Stimulated activated CD4-positive, alpha-beta T cell treated with anti-CD3 and anti-CD28 coated beads, Interleukin-15, amount 100 ng/mL, for 48 hours (primary cell): ENCODE data around the gene SLC25A13.
A peak's percentile ranks its signal among the peaks of the same experiment; 100 is the strongest.
"Not testable (repeated sequence)": the region's sequence is repeated elsewhere in the genome, so short reads cannot be mapped to it uniquely, and the experiment has no call there.

Experiments used
- DNase-seq, 2 donors: peaks; one replicate each; pipeline ENCODE4 v3.0.0-alpha.2; 2020; ENCODE audit warnings: low read depth in 2 of 2

SLC25A13 gene

GRCh38 chr7:96321658-96322372, at the start of gene SLC25A13:
Gene SLC25A13, minus strand, starts transcription at chr7:96322098. Its CDS starts 142 bp downstream, at chr7:96321956.
- peak; percentile 37 to 55 for DNase-seq

- not testable (repeated sequence) for DNase-seq
Measured at GRCh38 chr7:96365916-96366315, 44.0 kb upstream of the SLC25A13 start.

- DNase-seq, result no peak
Measured at GRCh38 chr7:96361116-96361857, 39.4 kb upstream of the SLC25A13 start.

GRCh38 chr7:96359876-96360275, 38.0 kb upstream of the SLC25A13 start:
- DNase-seq, result no peak

- DNase-seq, result not testable (repeated sequence)
Measured at GRCh38 chr7:96358236-96358971, 36.5 kb upstream of the SLC25A13 start.

GRCh38 chr7:96355990-96356506, 34.1 kb upstream of the SLC25A13 start:
- DNase-seq, result no peak

GRCh38 chr7:96354881-96355280, 33.0 kb upstream of the SLC25A13 start:
- no peak for DNase-seq

- DNase-seq, result no peak
Measured at GRCh38 chr7:96349572-96349971, 27.7 kb upstream of the SLC25A13 start.

GRCh38 chr7:96347471-96347870, 25.6 kb upstream of the SLC25A13 start:
- DNase-seq, result no peak

- DNase-seq, result no peak
Measured at GRCh38 chr7:96346293-96346953, 24.5 kb upstream of the SLC25A13 start.

GRCh38 chr7:96344236-96344635, 22.3 kb upstream of the SLC25A13 start:
- no peak for DNase-seq

GRCh38 chr7:96342049-96342448, 20.2 kb upstream of the SLC25A13 start:
- no peak for DNase-seq

GRCh38 chr7:96337519-96337918, 15.6 kb upstream of the SLC25A13 start:
- no peak for DNase-seq

- no peak for DNase-seq
Measured at GRCh38 chr7:96332325-96332724, 10.4 kb upstream of the SLC25A13 start.

- no peak for DNase-seq
Measured at GRCh38 chr7:96331775-96332174, 9.9 kb upstream of the SLC25A13 start.

- no peak for DNase-seq
Measured at GRCh38 chr7:96331233-96331632, 9.3 kb upstream of the SLC25A13 start.

GRCh38 chr7:96330193-96330592, 8.3 kb upstream of the SLC25A13 start:
- DNase-seq, result no peak

GRCh38 chr7:96329241-96329640, 7.3 kb upstream of the SLC25A13 start:
- DNase-seq, result no peak

- DNase-seq, result no peak
Measured at GRCh38 chr7:96328016-96328415, 6.1 kb upstream of the SLC25A13 start.

GRCh38 chr7:96327429-96327828, 5.5 kb upstream of the SLC25A13 start:
- DNase-seq, result no peak

- DNase-seq, result not testable (repeated sequence)
Measured at GRCh38 chr7:96326752-96327151, 4.9 kb upstream of the SLC25A13 start.
